Spleen (tissue), 11 donors: ENCODE data around the gene DPF3. TPM values are rescaled to one million over a fixed set of nuclear protein-coding genes. Genes with fewer than 3 reads are reported as not detected.

Source experiments
- DNase-seq: peaks from one replicate; pipeline ENCODE4 v3.0.0-alpha.2; 2020
- H3K27ac ChIP-seq, 8 donors: fragments of 200-600 bp; sonication (generic) in 7 of 8; 1 replicate in 4 of 8; 2 replicates in 4 of 8; pipeline versions ENCODE4 v1.5.0 to v1.8.0; 2016 to 2021; ENCODE audit warnings: inconsistent platforms in 4 of 8, mild to moderate bottlenecking in 4 of 8, moderate library complexity in 1 of 8
- H3K27me3 ChIP-seq, 7 donors: fragments of 200-600 bp; sonication (generic) in 6 of 7; replicated peaks in 1 of 7; 1 replicate in 4 of 7; 2 replicates in 3 of 7; pipeline versions ENCODE4 v1.5.0 to v1.8.0; 2016 to 2021; ENCODE audit warnings: inconsistent platforms in 3 of 7, mild to moderate bottlenecking in 1 of 7
- H3K36me3 ChIP-seq, 6 donors: fragments of 200-600 bp; sonication (generic) in 5 of 6; 1 replicate in 4 of 6; 2 replicates in 2 of 6; pipeline versions ENCODE4 v1.5.0 to v1.8.0; 2016 to 2021; ENCODE audit warnings: inconsistent platforms in 2 of 6
- H3K4me1 ChIP-seq, 6 donors: fragments of 200-600 bp; sonication (generic) in 5 of 6; 1 replicate in 3 of 6; 2 replicates in 3 of 6; pipeline versions ENCODE4 v1.5.0 to v1.8.0; 2016 to 2021; ENCODE audit warnings: inconsistent platforms in 3 of 6
- H3K4me3 ChIP-seq, 8 donors: fragments of 200-600 bp; sonication (generic) in 7 of 8; 1 replicate in 4 of 8; 2 replicates in 4 of 8; pipeline versions ENCODE4 v1.5.0 to v1.8.0; 2016 to 2021; ENCODE audit warnings: inconsistent platforms in 4 of 8, mild to moderate bottlenecking in 4 of 8, moderate library complexity in 2 of 8
- H3K9me3 ChIP-seq, 8 donors: fragments of 200-600 bp; sonication (generic) in 7 of 8; 1 replicate in 4 of 8; 2 replicates in 4 of 8; pipeline versions ENCODE4 v1.5.0 to v1.8.0; 2016 to 2021; ENCODE audit warnings: inconsistent platforms in 4 of 8
- POLR2A ChIP-seq, 3 donors: fragments of 450-650 bp; IDR thresholded peaks; one replicate each; pipeline ENCODE4 v1.5.1; 2017; ENCODE audit warnings: antibody characterized with exemption in 3 of 3, mild to moderate bottlenecking in 1 of 3
- POLR2AphosphoS5 ChIP-seq, 3 donors: sonication (generic); formaldehyde crosslinking; IDR thresholded peaks; one replicate each; pipeline ENCODE4 v1.5.1; 2017; ENCODE audit warnings: antibody characterized with exemption in 3 of 3
- WGBS, 5 donors: extraction: QIAGEN DNeasy Blood & Tissue Kit in 3 of 5; methylation state at CpG; one replicate each; pipeline versions ENCODE4 v1.1.5 to v1.1.7; 2013 to 2018; 5-methylcytosine and 5-hydroxymethylcytosine counted together
- intact Hi-C: fragments of 100-400 bp; cut with DNase I; formaldehyde crosslinking; loops from one replicate; pipeline ENCODE4 v1.15.0; 2023; ENCODE audit warnings: low total_unique reads
- polyA plus RNA-seq, 3 donors: library from polyadenylated mRNA; stranded (reverse); fragments of 200-250 nt; gene quantifications; one replicate each; pipeline ENCODE4 v1.2.1, GENCODE V29; 2013
- total RNA-seq, 7 donors: library from RNA; depleted of rRNA in 3 of 7; stranded (reverse); fragments of >200 nt in 3 of 7; fragmentation: NEBNext Ultra II Directional in 4 of 7; extraction: Animal tissue kit (Norgen Biotek cat#: 25700) in 4 of 7; gene quantifications; one replicate each; pipeline versions ENCODE4 v1.1.0 to v1.2.1, GENCODE V29; 2016 to 2021
- TF ChIP-seq, protein P1 (sequence below), 11 experiments: fragments of 200-600 bp in 7 of 11; fragments of 450-650 bp in 4 of 11; sonication (generic) in 4 of 11; IDR thresholded peaks in 8 of 11; conservative IDR thresholded peaks in 3 of 11; 1 replicate in 7 of 11; 2 replicates in 4 of 11; pipeline versions ENCODE4 v1.4.0 to v1.8.0; 2016 to 2021; ENCODE audit warnings: antibody characterized with exemption in 11 of 11, inconsistent platforms in 4 of 11, mild to moderate bottlenecking in 1 of 11
- donor health status: healthy with polysubstance abuse.
- donor health status: DM: no; HTN: no; CAD: no; lungs with moderate emphysema.
- donor health status: DM: no; HTN: no; CAD: no.
- donor health status: Bipolar disorder and iron deficiency.
- donor health status: healthy.
- donor health status: DM: no; HTN: no; CAD: no.
- donor health status: DM: yes; HTN: yes; CAD: no.

DPF3 gene
- total and polyA plus RNA-seq, 10 donors: 0.76 to 8.9 (median 3.0) TPM

DNA sequence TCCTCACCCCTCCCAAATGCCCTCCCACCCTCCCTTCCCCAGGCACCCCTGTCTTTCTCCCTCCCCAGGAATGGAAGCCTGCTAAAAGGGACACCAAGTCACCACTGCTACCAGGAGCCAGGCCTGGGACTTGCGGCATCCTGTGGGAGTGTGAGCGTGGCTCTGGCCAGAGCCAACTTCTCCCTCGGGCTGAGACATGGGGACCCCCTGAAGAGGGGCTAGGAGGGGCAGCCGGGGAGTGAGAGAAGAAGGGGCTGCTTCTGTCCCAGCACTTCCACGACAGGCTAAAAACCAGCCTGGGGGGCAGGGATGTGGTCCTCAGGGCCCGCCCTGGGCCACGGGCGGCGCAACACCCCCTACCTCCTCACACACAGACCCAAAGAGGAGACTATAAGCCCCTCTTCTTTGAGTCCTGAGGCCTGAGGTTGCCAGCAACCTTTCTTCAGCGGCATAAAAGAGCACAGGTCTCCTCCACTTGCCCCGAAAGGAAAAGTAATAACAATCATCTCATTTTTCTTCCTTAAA, 278.9 kb downstream of the DPF3 start:
- H3K27ac ChIP-seq: peak overlapping the region; percentile 38 to 83 (median 73)
- 75 to 85% (median 77%) methylated on average over 10 to 11 of the region's 11 CpGs for WGBS, 5 donors

DNA sequence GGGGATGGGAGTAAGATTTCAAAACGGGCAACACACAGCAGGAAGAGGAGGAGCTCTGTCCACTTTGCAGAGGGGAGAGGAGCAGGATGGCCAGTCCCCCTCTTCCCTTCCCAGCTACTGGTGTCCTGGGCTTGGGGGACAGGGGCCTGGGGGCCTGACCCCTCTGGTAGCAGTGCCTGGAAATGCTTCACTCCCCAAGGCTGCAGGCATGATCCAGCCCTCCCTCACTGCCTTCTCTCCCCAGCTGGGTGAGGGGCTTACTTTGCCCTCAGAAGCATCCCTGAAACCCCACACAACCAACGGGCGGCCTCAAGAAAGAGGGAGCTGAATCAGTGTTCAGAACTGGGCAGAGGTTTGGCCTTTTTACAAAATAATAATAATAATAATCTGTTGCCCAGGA, 279.5 kb downstream of the DPF3 start:
- no peak for DNase-seq
- H3K27ac ChIP-seq: peak overlapping the region in 6 of 8 donors; percentile 38 to 83 (median 78)
- no peak overlapping the region for H3K4me3 ChIP-seq
- H3K36me3 ChIP-seq: no peaks in the 10 kb centered on the region
- H3K27me3 ChIP-seq: no peaks in the 10 kb centered on the region
- TF ChIP-seq, protein P1, sequence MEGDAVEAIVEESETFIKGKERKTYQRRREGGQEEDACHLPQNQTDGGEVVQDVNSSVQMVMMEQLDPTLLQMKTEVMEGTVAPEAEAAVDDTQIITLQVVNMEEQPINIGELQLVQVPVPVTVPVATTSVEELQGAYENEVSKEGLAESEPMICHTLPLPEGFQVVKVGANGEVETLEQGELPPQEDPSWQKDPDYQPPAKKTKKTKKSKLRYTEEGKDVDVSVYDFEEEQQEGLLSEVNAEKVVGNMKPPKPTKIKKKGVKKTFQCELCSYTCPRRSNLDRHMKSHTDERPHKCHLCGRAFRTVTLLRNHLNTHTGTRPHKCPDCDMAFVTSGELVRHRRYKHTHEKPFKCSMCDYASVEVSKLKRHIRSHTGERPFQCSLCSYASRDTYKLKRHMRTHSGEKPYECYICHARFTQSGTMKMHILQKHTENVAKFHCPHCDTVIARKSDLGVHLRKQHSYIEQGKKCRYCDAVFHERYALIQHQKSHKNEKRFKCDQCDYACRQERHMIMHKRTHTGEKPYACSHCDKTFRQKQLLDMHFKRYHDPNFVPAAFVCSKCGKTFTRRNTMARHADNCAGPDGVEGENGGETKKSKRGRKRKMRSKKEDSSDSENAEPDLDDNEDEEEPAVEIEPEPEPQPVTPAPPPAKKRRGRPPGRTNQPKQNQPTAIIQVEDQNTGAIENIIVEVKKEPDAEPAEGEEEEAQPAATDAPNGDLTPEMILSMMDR (IDR thresholded peaks at IDR 0.05 in 8 of 11, conservative IDR thresholded peaks at IDR 0.05 in 3 of 11): no peak
- TF ChIP-seq POLR2A (IDR thresholded peaks at IDR 0.05) (no peak), POLR2AphosphoS5 (IDR thresholded peaks at IDR 0.05) (no peak)
- H3K4me1 ChIP-seq: peaks cover 13 to 65% (median 46%) of the 10 kb centered on the region in 6 donors
- WGBS, 5 donors: 72 to 83% (median 77%) methylated on average over 3 of the region's 3 CpGs
- H3K9me3 ChIP-seq: no peaks in the 10 kb centered on the region
- intact Hi-C loops: loop anchor here (10.0 kb wide), 1 partner anchor 280 kb away; the partner anchor contains the start of gene DPF3

More for the DNA sequence above, 278.9 kb downstream of the DPF3 start:
- Histone ChIP-seq H3K27me3 (no peaks in the 10 kb centered on the region), H3K9me3 (no peaks in the 10 kb centered on the region), H3K4me3 (peak overlapping the region in 1 of 8 donors; percentile 5), H3K36me3 (no peaks in the 10 kb centered on the region), H3K4me1 (peaks cover 13 to 67% (median 49%) of the 10 kb centered on the region in 6 donors)
- no peak for TF ChIP-seq POLR2A (IDR thresholded peaks at IDR 0.05)
- no peak for TF ChIP-seq POLR2AphosphoS5 (IDR thresholded peaks at IDR 0.05)
- TF ChIP-seq, protein P1 (IDR thresholded peaks at IDR 0.05 in 8 of 11, conservative IDR thresholded peaks at IDR 0.05 in 3 of 11): no peak
- DNase-seq: no peak
- intact Hi-C loops: loop anchor here (10.0 kb wide), 1 partner anchor 280 kb away; the partner anchor contains the start of gene DPF3

DNA sequence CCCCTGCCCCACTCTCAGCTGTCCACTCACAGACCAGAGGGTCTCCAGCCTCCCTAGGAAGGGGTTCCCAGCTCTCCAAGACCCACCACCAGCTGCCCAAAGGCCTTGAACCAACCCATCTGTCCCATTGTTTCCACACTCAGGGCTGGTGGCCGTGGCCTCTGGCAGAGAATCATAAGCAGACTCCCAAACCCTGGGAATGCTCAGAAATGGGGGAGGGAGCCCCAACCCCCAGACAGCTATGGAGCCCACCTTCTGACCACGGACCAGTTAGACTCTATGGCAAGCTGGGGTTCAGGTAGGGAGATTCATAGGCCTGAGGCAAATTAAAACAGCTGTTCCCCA, 280.0 kb downstream of the DPF3 start:
- H3K27ac ChIP-seq: peak overlapping the region; percentile 10 to 83 (median 73)
- H3K27me3 ChIP-seq: no peaks in the 10 kb centered on the region
- DNase-seq: no peak
- WGBS, 5 donors: 52 to 81% (median 69%) methylated on average over 2 of the region's 2 CpGs
- intact Hi-C loops: loop anchor here (10.0 kb wide), 1 partner anchor 281 kb away; the partner anchor contains the start of gene DPF3
- no peaks in the 10 kb centered on the region for H3K9me3 ChIP-seq
- H3K4me1 ChIP-seq: peaks cover 13 to 60% (median 44%) of the 10 kb centered on the region in 6 donors
- H3K4me3 ChIP-seq: no peak overlapping the region
- TF ChIP-seq, protein P1 (IDR thresholded peaks at IDR 0.05 in 8 of 11, conservative IDR thresholded peaks at IDR 0.05 in 3 of 11): no peak
- TF ChIP-seq POLR2AphosphoS5 (IDR thresholded peaks at IDR 0.05) (no peak), POLR2A (IDR thresholded peaks at IDR 0.05) (no peak)
- H3K36me3 ChIP-seq: no peaks in the 10 kb centered on the region

DNA sequence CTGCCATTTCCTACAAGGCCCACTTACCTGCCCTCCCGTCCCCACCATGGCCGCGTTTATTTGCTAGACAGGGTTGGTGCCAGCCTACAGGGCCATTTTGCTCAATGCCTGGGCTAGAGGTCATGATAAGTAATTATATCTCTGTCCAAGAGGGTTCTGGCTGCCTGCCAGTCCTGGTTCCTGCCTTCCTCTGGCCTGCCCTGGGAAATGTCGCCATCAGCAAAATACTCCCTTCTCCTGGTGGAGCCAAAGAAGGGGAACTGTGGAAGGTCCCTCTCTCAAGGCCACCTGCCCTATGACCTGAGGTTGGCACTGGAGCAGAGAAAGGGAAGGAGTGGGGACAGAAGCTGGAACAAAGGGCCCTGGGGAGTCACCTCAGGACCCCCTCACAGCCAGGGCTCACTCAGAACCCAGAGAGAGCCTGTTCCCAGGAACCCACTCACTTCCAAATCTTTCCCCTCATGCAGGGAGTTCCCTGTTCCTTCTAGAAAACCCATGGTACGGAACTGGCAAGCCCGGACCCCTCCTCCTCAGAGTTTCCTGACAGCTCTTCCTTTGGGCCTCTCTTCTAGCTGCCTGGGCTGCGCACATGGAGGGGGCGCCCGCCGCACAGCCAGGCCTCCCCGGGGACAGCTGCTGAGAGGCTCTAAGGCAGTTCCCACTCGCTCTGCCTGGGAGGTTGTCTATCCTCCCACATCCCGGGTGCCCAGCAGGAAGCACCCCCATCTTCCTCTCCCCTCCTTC, 280.5 kb downstream of the DPF3 start:
- no peaks in the 10 kb centered on the region for H3K9me3 ChIP-seq
- no peaks in the 10 kb centered on the region for H3K36me3 ChIP-seq
- WGBS, 5 donors: 43 to 51% (median 46%) methylated on average over 12 to 13 of the region's 13 CpGs
- peak overlapping the region; percentile 10 to 83 (median 73) for H3K27ac ChIP-seq
- no peak overlapping the region for H3K4me3 ChIP-seq
- peaks cover 13 to 56% (median 43%) of the 10 kb centered on the region in 6 donors for H3K4me1 ChIP-seq
- peak; percentile 86 for DNase-seq
- H3K27me3 ChIP-seq: no peaks in the 10 kb centered on the region
- peak; percentile 25 to 77 (median 62) for TF ChIP-seq POLR2AphosphoS5 (IDR thresholded peaks at IDR 0.05)
- TF ChIP-seq POLR2A (IDR thresholded peaks at IDR 0.05): no peak
- TF ChIP-seq, protein P1 (IDR thresholded peaks at IDR 0.05 in 8 of 11, conservative IDR thresholded peaks at IDR 0.05 in 3 of 11): no peak
- intact Hi-C loops: loop anchor here (10.0 kb wide), 1 partner anchor 281 kb away; the partner anchor contains the start of gene DPF3
